Measurements from ENCODE around the gene RAPGEF2.
A peak's percentile ranks its signal among the peaks of the same experiment; 100 is the strongest.

The RAPGEF2 gene

DNA sequence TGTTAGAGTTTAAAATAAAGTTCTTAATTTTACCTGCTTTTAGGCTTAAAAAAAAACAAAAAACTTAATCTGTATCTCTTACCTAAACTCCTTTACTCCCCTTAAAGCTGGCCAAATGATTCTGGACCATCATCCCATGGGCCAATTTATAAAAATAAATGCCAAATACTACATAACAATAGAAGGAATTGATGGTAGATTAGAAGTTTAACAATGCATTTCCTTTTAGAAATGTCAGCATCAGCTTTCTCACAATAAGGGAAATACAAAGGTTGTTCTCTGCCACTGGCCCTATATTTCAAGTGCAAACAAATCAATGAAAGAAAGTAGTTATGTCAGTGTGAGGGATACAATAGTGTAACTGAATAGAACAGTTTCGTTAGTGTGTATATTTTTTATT is 5.7 kb upstream of the RAPGEF2 start:
- no peak for DNase-seq
- H3K4me3 ChIP-seq, result no peak overlapping the region
- TF ChIP-seq, protein P1, sequence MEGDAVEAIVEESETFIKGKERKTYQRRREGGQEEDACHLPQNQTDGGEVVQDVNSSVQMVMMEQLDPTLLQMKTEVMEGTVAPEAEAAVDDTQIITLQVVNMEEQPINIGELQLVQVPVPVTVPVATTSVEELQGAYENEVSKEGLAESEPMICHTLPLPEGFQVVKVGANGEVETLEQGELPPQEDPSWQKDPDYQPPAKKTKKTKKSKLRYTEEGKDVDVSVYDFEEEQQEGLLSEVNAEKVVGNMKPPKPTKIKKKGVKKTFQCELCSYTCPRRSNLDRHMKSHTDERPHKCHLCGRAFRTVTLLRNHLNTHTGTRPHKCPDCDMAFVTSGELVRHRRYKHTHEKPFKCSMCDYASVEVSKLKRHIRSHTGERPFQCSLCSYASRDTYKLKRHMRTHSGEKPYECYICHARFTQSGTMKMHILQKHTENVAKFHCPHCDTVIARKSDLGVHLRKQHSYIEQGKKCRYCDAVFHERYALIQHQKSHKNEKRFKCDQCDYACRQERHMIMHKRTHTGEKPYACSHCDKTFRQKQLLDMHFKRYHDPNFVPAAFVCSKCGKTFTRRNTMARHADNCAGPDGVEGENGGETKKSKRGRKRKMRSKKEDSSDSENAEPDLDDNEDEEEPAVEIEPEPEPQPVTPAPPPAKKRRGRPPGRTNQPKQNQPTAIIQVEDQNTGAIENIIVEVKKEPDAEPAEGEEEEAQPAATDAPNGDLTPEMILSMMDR (IDR thresholded peaks at IDR 0.05), result no peak
- intact Hi-C loops (cut with DNase I; ENCODE audit: low total_unique reads), result no loop called here
- no peaks in the 10 kb centered on the region for H3K9me3 ChIP-seq
- H3K27me3 ChIP-seq, result no peaks in the 10 kb centered on the region
- H3K4me1 ChIP-seq, result no peaks in the 10 kb centered on the region
- H3K27ac ChIP-seq, result no peak overlapping the region
- H3K36me3 ChIP-seq, result no peaks in the 10 kb centered on the region

DNA sequence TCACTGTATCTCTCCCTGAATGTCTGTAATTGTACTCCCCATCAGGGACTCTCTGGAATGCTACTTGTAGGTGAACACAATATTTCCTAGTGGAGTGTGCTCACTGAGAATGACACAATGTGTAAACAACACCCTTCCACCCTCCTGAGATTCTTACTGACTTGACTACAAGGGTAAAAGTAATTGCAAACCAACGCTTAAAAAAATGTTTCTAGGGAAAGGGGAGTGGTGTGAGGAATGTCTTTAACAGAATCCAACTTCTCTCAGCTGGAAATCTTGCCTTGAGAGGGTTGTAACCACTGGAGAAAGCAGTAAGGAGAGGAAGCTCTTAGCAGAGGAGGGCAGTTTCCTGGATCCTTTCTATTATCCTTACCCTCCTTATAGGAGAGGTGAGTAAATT is 5.1 kb upstream of the RAPGEF2 start:
- intact Hi-C loops (cut with DNase I; ENCODE audit: low total_unique reads), result no loop called here
- DNase-seq, result no peak
- no peak overlapping the region for H3K4me3 ChIP-seq
- H3K27ac ChIP-seq, result no peak overlapping the region
- no peaks in the 10 kb centered on the region for H3K4me1 ChIP-seq
- no peaks in the 10 kb centered on the region for H3K36me3 ChIP-seq
- H3K27me3 ChIP-seq, result no peaks in the 10 kb centered on the region
- TF ChIP-seq, protein P1 (IDR thresholded peaks at IDR 0.05), result no peak
- H3K9me3 ChIP-seq, result no peaks in the 10 kb centered on the region

DNA sequence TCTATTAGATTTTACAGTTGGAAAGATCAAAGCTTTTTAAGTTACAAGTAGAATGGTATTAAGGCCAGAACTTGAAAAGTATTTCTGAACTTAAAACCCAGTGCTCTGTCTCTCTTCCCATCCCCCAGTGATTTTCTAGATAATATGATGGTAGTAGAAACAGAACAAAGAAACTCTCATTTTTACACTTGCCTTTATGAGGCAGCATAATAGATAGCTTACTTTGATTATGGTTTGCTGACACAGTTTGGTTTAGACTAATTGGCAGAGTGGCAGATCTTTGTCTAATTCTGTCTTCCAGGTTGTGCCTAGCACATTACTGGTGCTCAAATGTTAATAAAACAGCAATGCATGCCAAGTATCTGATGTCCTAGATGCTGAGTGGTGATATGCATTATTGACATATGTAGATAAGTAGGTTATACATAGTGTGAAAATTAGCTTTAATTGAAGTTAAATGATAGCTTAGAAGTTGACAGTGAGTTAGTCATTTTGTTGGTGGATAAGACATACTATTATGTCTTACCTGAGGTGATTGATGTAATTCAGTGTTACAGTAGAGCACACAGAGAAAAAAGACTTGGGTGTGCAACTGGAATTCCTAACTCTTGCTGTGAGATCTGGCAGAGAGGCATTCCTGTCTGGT is 4.3 kb upstream of the RAPGEF2 start:
- H3K27me3 ChIP-seq, result no peaks in the 10 kb centered on the region
- no peak overlapping the region for H3K4me3 ChIP-seq
- H3K9me3 ChIP-seq, result no peaks in the 10 kb centered on the region
- intact Hi-C loops (cut with DNase I; ENCODE audit: low total_unique reads), result no loop called here
- TF ChIP-seq, protein P1 (IDR thresholded peaks at IDR 0.05), result no peak
- DNase-seq, result no peak
- H3K4me1 ChIP-seq, result no peaks in the 10 kb centered on the region
- H3K27ac ChIP-seq, result no peak overlapping the region
- H3K36me3 ChIP-seq, result no peaks in the 10 kb centered on the region

DNA sequence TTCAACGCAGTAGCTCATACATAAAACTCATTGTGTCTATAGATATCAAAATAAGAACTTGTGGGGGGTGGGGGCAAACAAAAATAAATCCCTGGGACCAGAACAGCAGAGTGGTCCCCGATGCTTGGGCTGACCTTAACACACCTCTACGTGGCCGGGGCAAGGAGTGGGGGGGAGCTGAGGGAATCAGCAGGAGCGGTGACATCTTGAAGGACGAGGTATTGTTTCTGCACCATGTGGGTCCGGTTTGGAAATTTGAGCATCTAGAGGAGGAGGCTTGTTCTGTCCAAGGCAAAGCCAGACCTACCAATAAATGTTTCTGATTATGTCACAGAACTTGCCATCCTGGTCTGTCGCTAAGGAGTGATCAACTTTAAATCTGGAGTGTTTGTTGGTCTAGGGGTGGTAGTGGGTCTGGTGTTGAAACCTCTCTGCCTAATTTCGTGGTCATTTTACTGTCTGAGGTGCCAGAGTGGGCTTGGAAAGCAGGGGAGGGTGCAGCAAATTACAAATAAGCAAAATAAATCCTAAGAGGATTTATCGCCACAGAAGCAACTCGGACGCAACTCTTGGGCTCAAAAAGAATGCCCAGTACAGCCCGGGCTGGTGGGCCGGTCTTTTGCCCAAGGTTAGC is 774 bp upstream of the RAPGEF2 start:
- Histone ChIP-seq H3K4me3 (peak overlapping the region; percentile 89 to 99), H3K27me3 (no peaks in the 10 kb centered on the region), H3K27ac (peak overlapping the region; percentile 96 to 99), H3K36me3 (no peaks in the 10 kb centered on the region), H3K9me3 (no peaks in the 10 kb centered on the region), H3K4me1 (peaks cover 0 to 22% (median 15%) of the 10 kb centered on the region in 4 donors)
- TF ChIP-seq, protein P1 (IDR thresholded peaks at IDR 0.05), result no peak
- no peak for DNase-seq
- intact Hi-C loops (cut with DNase I; ENCODE audit: low total_unique reads), result loop anchor here (10.0 kb wide), 2 partner anchors 73 to 327 kb away; no protein-coding TSS in a partner anchor

DNA sequence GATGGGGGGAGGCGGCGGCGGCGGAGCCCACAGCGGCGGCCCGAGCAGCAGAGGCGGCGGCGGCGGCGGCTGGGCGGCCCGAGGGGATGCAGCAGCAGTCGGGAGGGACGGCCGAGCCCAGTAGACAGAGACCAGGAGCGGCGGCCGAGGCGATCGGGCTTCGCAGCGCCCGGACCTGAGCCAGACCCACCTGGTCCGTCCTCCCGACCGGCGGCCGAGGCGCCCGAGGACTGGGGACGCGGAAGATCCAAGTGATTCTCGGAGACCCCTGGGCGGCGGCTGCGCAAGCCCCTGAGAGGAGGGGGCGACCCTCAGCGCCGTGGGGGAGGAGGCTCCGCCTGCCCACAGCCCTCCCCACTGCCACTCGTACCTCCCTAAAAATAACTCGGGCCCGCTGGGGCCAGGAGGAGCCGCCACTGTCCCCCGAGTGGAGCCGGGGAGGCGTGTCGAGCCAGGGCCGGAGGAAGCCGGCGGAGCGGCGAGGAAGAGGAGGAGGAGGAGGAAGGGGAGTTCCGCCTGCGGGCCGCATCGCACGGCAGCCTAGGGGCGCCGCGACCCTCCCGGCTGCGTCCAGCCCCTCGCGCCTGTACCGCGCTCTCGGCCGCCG is 608 bp downstream of the RAPGEF2 start:
- no peaks in the 10 kb centered on the region for H3K27me3 ChIP-seq
- H3K27ac ChIP-seq, result peak overlapping the region; percentile 96 to 99
- intact Hi-C loops (cut with DNase I; ENCODE audit: low total_unique reads), result loop anchor here (10.0 kb wide), 2 partner anchors 71 to 329 kb away; no protein-coding TSS in a partner anchor
- TF ChIP-seq, protein P1 (IDR thresholded peaks at IDR 0.05), result no peak
- no peaks in the 10 kb centered on the region for H3K9me3 ChIP-seq
- H3K4me3 ChIP-seq, result peak overlapping the region; percentile 89 to 99
- DNase-seq, result peak; percentile 33 to 79
- H3K4me1 ChIP-seq, result peaks cover 0 to 36% (median 17%) of the 10 kb centered on the region in 4 donors
- no peaks in the 10 kb centered on the region for H3K36me3 ChIP-seq

All from tibial artery (tissue), 4 donors.